HG03025 (cell line): ENCODE measurements around the gene PRR20G.

Experiments
- ATAC-seq: cut with Tn5 transposase; IDR thresholded peaks from one replicate; pipeline ENCODE4 v1.9.1; 2021; ENCODE audit warnings: mild to moderate bottlenecking, moderate library complexity; ENCODE audit not compliant: unreplicated experiment, low FRiP score

The PRR20G gene

GRCh38 chr3:127237835-127238234, 50.0 kb downstream of the PRR20G start:
- no peak for ATAC-seq

- no peak for ATAC-seq
Observed at GRCh38 chr3:127235706-127236105, 52.1 kb downstream of the PRR20G start.

- no peak for ATAC-seq
Observed at GRCh38 chr3:127234778-127235177, 53.1 kb downstream of the PRR20G start.
